GM23338 (cell line): ENCODE measurements around the gene DIP2B. TPM values are rescaled to one million over a fixed set of nuclear protein-coding genes. Genes with fewer than 3 reads are reported as not detected.

Experiments used
- ATAC-seq: fragments of 200-7000 bp; cut with Tn5 transposase; 3 replicates; pipeline ENCODE4 v1.9.1; 2020
- DNase-seq: peaks from one replicate; pipeline ENCODE4 v3.0.0-alpha.2; 2015; ENCODE audit warnings: low spot score
- H2AFZ ChIP-seq: fragments of 200-600 bp; sonication (generic); 2 replicates; pipeline ENCODE4 v1.8.0; 2016; ENCODE audit warnings: antibody characterized with exemption, mild to moderate bottlenecking, moderate library complexity
- H3F3A ChIP-seq: fragments of 200-600 bp; sonication (generic); replicated peaks from 2 replicates; pipeline ENCODE4 v1.8.0; 2017; ENCODE audit warnings: antibody characterized with exemption, mixed run types, low read depth
- H3K27ac ChIP-seq: fragments of 200-600 bp; sonication (generic); 2 replicates; pipeline ENCODE4 v1.6.1; 2016; ENCODE audit warnings: low read depth
- H3K27me3 ChIP-seq: fragments of 200-600 bp; sonication (generic); 2 replicates; pipeline ENCODE4 v1.8.0; 2016; ENCODE audit warnings: mild to moderate bottlenecking, mixed run types, moderate library complexity; ENCODE audit not compliant: insufficient read depth
- H3K36me3 ChIP-seq: fragments of 200-600 bp; sonication (generic); 2 replicates; pipeline ENCODE4 v1.8.0; 2016; ENCODE audit warnings: mild to moderate bottlenecking; ENCODE audit not compliant: insufficient read depth
- H3K4me1 ChIP-seq: fragments of 200-600 bp; sonication (generic); 2 replicates; pipeline ENCODE4 v1.8.0; 2016; ENCODE audit warnings: mild to moderate bottlenecking, moderate library complexity; ENCODE audit not compliant: insufficient read depth
- H3K4me2 ChIP-seq: fragments of 200-600 bp; sonication (generic); 2 replicates; pipeline ENCODE4 v1.7.1; 2017; ENCODE audit warnings: mixed run types
- H3K4me3 ChIP-seq: fragments of 200-600 bp; sonication (generic); 2 replicates; pipeline ENCODE4 v1.6.1; 2016; ENCODE audit warnings: mixed run types
- H3K79me2 ChIP-seq: fragments of 200-600 bp; sonication (generic); replicated peaks from 2 replicates; pipeline ENCODE4 v1.8.0; 2017; ENCODE audit warnings: mild to moderate bottlenecking; ENCODE audit not compliant: insufficient read depth
- H3K9me2 ChIP-seq: fragments of 200-600 bp; sonication (generic); 2 replicates; pipeline ENCODE4 v1.8.0; 2017; ENCODE audit not compliant: insufficient read depth
- H4K20me1 ChIP-seq: fragments of 200-600 bp; sonication (generic); replicated peaks from 2 replicates; pipeline ENCODE4 v1.8.0; 2017; ENCODE audit warnings: mild to moderate bottlenecking; ENCODE audit not compliant: insufficient read depth
- H3K27ac Mint-ChIP-seq: 2 replicates; pipeline ENCODE4 v1.8.0; 2020; ENCODE audit warnings: inconsistent platforms, mild to moderate bottlenecking, moderate library complexity, mixed read lengths
- H3K27me3 Mint-ChIP-seq: 3 replicates; pipeline ENCODE4 v1.8.0; 2022; ENCODE audit warnings: low read depth, mild to moderate bottlenecking, moderate library complexity, mixed read lengths, inconsistent platforms; ENCODE audit not compliant: insufficient read depth, poor library complexity
- H3K36me3 Mint-ChIP-seq: 3 replicates; pipeline ENCODE4 v1.8.0; 2021; ENCODE audit warnings: low read depth, mild to moderate bottlenecking, inconsistent platforms, moderate library complexity, mixed read lengths
- H3K4me1 Mint-ChIP-seq: 3 replicates; pipeline ENCODE4 v1.8.0; 2020; ENCODE audit warnings: mild to moderate bottlenecking, inconsistent platforms, mixed read lengths
- H3K4me3 Mint-ChIP-seq: 3 replicates; pipeline ENCODE4 v1.8.0; 2021; ENCODE audit warnings: moderate library complexity, mild to moderate bottlenecking, inconsistent platforms, mixed read lengths
- H3K9me3 Mint-ChIP-seq: 3 replicates; pipeline ENCODE4 v1.8.0; 2020; ENCODE audit warnings: moderate library complexity, mild to moderate bottlenecking, inconsistent platforms, mixed read lengths
- CTCF ChIP-seq, 2 experiments: fragments of 200-600 bp in 1 of 2; sonication (generic) in 1 of 2; conservative IDR thresholded peaks; 2 replicates each; pipeline versions ENCODE4 v1.5.1 to v1.6.1; 2016 to 2017; ENCODE audit warnings: antibody characterized with exemption in 2 of 2, low read depth in 2 of 2, mild to moderate bottlenecking in 2 of 2, moderate library complexity in 1 of 2
- EZH2phosphoT487 ChIP-seq: fragments of 200-600 bp; sonication (generic); IDR thresholded peaks from one replicate; pipeline ENCODE4 v1.8.1; 2018; ENCODE audit warnings: antibody characterized with exemption; ENCODE audit not compliant: unreplicated experiment
- JUNB ChIP-seq: IDR thresholded peaks from one replicate; pipeline ENCODE4 v1.6.1; 2016; ENCODE audit warnings: antibody characterized with exemption; ENCODE audit not compliant: unreplicated experiment
- ZNF331 ChIP-seq: fragments of 250-450 bp; sonication (Bioruptor Pico); IDR thresholded peaks from 2 replicates; pipeline ENCODE4 v1.5.0; 2020; ENCODE audit warnings: low read depth, mild to moderate bottlenecking, moderate library complexity
- polyA plus RNA-seq: library from polyadenylated mRNA; unstranded; fragments of >200 nt; fragmentation: Nextera tagmentation; extraction: Ambion mirVana; gene quantifications from 2 replicates; pipeline ENCODE4 v1.2.1, GENCODE V29; 2016
- total RNA-seq: library from RNA; depleted of rRNA; stranded (reverse); fragments of >200 nt; shearing (Covaris generic); gene quantifications from 2 replicates; pipeline ENCODE4 v1.2.3, GENCODE V29; 2014
- TF ChIP-seq, protein P1 (sequence below): fragments of 250-450 bp; sonication (Bioruptor Pico); IDR thresholded peaks from 2 replicates; pipeline ENCODE4 v1.5.0; 2020; ENCODE audit warnings: mild to moderate bottlenecking, moderate library complexity

Gene DIP2B
- total and polyA plus RNA-seq, 2 experiments from 2014 or later = 8.0 to 36.4 TPM

GRCh38 chr12:50619610-50619958 is 114.8 kb downstream of the DIP2B start:
- H3K4me1 Mint-ChIP-seq = peaks cover 59% of the 10 kb centered on the region
- no peak overlapping the region for H3K4me3 Mint-ChIP-seq
- Histone ChIP-seq H4K20me1 (no peaks in the 10 kb centered on the region), H2AFZ (no peak overlapping the region), H3K36me3 (no peaks in the 10 kb centered on the region), H3K4me3 (no peak overlapping the region), H3K4me2 (no peak overlapping the region), H3K27me3 (no peaks in the 10 kb centered on the region), H3K9me2 (no peaks in the 10 kb centered on the region), H3K4me1 (peaks cover 53% of the 10 kb centered on the region), H3K79me2 (peaks cover 82% of the 10 kb centered on the region), H3F3A (no peaks in the 10 kb centered on the region; the same call in 1 of the 2 replicates), H3K27ac (peak overlapping the region; percentile 86; the same call in 1 of the 2 replicates)
- TF ChIP-seq ZNF331 (CRISPR knock-in tag) (no peak), CTCF (conservative IDR thresholded peaks at IDR 0.05; ENCODE audit: low read depth in 2 of 2) (no peak), JUNB (no peak), EZH2phosphoT487 (no peak)
- TF ChIP-seq, protein P1, sequence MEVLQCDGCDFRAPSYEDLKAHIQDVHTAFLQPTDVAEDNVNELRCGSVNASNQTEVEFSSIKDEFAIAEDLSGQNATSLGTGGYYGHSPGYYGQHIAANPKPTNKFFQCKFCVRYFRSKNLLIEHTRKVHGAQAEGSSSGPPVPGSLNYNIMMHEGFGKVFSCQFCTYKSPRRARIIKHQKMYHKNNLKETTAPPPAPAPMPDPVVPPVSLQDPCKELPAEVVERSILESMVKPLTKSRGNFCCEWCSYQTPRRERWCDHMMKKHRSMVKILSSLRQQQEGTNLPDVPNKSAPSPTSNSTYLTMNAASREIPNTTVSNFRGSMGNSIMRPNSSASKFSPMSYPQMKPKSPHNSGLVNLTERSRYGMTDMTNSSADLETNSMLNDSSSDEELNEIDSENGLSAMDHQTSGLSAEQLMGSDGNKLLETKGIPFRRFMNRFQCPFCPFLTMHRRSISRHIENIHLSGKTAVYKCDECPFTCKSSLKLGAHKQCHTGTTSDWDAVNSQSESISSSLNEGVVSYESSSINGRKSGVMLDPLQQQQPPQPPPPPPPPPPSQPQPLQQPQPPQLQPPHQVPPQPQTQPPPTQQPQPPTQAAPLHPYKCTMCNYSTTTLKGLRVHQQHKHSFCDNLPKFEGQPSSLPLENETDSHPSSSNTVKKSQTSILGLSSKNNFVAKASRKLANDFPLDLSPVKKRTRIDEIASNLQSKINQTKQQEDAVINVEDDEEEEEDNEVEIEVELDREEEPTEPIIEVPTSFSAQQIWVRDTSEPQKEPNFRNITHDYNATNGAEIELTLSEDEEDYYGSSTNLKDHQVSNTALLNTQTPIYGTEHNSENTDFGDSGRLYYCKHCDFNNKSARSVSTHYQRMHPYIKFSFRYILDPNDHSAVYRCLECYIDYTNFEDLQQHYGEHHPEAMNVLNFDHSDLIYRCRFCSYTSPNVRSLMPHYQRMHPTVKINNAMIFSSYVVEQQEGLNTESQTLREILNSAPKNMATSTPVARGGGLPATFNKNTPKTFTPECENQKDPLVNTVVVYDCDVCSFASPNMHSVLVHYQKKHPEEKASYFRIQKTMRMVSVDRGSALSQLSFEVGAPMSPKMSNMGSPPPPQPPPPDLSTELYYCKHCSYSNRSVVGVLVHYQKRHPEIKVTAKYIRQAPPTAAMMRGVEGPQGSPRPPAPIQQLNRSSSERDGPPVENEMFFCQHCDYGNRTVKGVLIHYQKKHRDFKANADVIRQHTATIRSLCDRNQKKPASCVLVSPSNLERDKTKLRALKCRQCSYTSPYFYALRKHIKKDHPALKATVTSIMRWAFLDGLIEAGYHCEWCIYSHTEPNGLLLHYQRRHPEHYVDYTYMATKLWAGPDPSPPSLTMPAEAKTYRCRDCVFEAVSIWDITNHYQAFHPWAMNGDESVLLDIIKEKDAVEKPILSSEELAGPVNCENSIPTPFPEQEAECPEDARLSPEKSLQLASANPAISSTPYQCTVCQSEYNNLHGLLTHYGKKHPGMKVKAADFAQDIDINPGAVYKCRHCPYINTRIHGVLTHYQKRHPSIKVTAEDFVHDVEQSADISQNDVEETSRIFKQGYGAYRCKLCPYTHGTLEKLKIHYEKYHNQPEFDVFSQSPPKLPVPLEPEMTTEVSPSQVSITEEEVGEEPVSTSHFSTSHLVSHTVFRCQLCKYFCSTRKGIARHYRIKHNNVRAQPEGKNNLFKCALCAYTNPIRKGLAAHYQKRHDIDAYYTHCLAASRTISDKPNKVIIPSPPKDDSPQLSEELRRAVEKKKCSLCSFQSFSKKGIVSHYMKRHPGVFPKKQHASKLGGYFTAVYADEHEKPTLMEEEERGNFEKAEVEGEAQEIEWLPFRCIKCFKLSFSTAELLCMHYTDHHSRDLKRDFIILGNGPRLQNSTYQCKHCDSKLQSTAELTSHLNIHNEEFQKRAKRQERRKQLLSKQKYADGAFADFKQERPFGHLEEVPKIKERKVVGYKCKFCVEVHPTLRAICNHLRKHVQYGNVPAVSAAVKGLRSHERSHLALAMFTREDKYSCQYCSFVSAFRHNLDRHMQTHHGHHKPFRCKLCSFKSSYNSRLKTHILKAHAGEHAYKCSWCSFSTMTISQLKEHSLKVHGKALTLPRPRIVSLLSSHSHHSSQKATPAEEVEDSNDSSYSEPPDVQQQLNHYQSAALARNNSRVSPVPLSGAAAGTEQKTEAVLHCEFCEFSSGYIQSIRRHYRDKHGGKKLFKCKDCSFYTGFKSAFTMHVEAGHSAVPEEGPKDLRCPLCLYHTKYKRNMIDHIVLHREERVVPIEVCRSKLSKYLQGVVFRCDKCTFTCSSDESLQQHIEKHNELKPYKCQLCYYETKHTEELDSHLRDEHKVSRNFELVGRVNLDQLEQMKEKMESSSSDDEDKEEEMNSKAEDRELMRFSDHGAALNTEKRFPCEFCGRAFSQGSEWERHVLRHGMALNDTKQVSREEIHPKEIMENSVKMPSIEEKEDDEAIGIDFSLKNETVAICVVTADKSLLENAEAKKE (CRISPR knock-in tag) = no peak
- DNase-seq (no peak), ATAC-seq (no peak)
- H3K27ac Mint-ChIP-seq = peak overlapping the region; percentile 59
- H3K27me3 Mint-ChIP-seq = peaks cover 1% of the 10 kb centered on the region
- H3K36me3 Mint-ChIP-seq = no peaks in the 10 kb centered on the region
- no peaks in the 10 kb centered on the region for H3K9me3 Mint-ChIP-seq
